Endometrial microvascular endothelial cells (primary cell): ENCODE measurements around the gene RETNLB. TPM values are rescaled to one million over a fixed set of nuclear protein-coding genes. Genes with fewer than 3 reads are reported as not detected.

ENCODE experiments used
- in situ Hi-C: cut with HindIII; loops from 2 replicates; pipeline ENCODE4 v1.10.0; 2017; ENCODE audit warnings: low sequenced_read_pairs, low pct_unique_long_range_greater_than_20kb; ENCODE audit errors: inconsistent ontology term
- total RNA-seq: library from RNA; depleted of rRNA; stranded (reverse); fragments of >200 nt; gene quantifications from one replicate; pipeline ENCODE4 v1.2.3, GENCODE V29; 2015; ENCODE audit errors: inconsistent ontology term

RETNLB gene
- total RNA-seq, 1 donor from 2014 or later, result not detected

DNA sequence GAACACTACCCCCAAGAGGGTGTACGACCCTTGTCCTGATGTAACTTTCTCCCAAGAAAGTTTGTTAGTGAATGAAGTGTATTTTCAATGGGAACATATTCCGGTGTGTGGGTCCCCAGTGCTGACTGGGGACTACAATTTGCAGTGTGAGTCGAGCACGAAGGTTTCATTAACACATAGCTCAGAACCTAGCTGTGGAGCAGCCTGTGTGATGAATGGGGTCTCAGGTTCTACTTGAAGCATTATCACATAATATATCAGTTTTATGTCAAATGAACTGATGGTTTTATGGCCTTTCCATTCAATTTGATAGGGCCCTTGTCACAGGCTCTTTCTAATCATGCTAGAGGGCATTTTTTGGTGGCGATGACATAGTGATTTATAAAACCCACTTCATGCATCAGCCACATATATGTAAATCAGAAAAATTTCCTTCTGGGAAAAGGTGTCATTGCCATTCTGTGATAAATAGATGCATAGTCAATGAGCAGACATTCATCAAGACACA, 44.1 kb downstream of the RETNLB start:
- in situ Hi-C loops, result no loop called here

Other genes starting within 250 kb of the RETNLB start
- 0.46 TPM for gene MYH15, start 246.8 kb downstream of the RETNLB start, total RNA-seq
- 35.5 TPM for gene CIP2A, start 168.0 kb downstream of the RETNLB start, total RNA-seq
- gene DZIP3, start 167.7 kb downstream of the RETNLB start, total RNA-seq, result 3.5 TPM
- gene TRAT1, start 65.4 kb upstream of the RETNLB start, total RNA-seq, result not detected
- gene GUCA1C, start 196.5 kb upstream of the RETNLB start, total RNA-seq, result not detected